ENCODE data around the gene ZNF350.

Gene ZNF350

DNA sequence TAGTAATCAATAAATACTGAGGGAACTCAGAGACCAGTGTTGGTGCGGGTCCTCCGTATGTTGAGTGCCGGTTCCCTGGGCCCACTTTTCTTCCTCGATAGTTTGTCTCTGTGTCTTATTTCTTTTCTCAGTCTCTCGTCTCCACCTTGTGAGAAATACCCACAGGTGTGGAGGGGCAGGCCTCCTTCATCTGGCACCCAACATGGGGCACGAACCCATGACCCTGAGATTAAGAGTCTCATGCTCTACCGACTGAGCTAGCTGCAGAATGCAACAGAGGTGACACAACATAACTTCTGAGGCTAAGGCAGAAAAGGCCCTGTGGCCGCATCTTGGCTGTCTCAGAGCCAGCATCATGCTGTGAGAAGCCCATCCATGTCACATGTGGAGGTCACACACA, 64.7 kb downstream of the ZNF350 start:
- DNase-seq (ENCODE audit: low read depth) = no peak
- H3K4me3 ChIP-seq (ENCODE audit: control insufficient read depth, low read depth, low read length) = no peak overlapping the region
- TF ChIP-seq, protein P1, sequence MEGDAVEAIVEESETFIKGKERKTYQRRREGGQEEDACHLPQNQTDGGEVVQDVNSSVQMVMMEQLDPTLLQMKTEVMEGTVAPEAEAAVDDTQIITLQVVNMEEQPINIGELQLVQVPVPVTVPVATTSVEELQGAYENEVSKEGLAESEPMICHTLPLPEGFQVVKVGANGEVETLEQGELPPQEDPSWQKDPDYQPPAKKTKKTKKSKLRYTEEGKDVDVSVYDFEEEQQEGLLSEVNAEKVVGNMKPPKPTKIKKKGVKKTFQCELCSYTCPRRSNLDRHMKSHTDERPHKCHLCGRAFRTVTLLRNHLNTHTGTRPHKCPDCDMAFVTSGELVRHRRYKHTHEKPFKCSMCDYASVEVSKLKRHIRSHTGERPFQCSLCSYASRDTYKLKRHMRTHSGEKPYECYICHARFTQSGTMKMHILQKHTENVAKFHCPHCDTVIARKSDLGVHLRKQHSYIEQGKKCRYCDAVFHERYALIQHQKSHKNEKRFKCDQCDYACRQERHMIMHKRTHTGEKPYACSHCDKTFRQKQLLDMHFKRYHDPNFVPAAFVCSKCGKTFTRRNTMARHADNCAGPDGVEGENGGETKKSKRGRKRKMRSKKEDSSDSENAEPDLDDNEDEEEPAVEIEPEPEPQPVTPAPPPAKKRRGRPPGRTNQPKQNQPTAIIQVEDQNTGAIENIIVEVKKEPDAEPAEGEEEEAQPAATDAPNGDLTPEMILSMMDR (conservative IDR thresholded peaks at IDR 0.05; ENCODE audit: control insufficient read depth, insufficient read depth, low read depth, low read length) = no peak

DNA sequence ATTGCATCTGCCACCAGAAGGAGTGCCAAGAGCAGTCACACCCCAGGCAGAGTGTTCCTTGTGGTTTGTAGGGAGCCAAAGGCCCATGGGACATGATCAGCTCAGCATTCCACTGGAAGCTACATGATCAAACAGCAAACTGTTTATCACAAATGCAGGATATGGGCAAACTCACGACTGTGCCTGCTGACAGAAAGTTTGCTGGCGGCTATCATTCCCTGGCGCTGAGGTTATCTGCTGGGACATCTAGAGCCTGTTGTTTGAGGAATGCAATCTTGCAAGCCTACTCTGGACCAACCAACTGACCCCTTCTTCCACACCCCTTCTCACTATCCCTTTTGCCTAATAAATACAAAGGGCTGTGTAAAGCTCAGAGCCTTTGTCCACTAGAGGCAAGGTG, 67.0 kb downstream of the ZNF350 start:
- no peak for DNase-seq (ENCODE audit: low read depth)
- TF ChIP-seq, protein P1 (conservative IDR thresholded peaks at IDR 0.05; ENCODE audit: control insufficient read depth, insufficient read depth, low read depth, low read length) = no peak
- H3K4me3 ChIP-seq (ENCODE audit: control insufficient read depth, low read depth, low read length) = no peak overlapping the region

DNA sequence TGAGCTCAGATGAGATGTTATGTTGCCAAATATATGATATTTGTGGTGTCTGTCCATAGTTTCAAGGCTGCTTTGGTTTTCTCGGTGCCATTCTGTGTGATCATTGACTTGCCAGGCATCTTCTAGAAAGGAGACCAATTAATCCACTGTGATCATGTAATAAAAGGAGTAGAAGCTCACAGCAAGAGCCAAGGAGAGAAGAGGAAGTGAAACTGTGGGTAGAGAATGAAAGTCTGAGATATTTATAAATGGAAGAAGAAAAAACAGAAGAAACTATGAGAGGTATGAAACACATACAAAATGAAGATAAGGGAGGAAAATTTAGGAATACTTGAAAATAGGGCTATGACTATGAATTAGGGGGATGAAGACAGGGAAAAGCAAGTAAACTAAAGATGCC, 70.5 kb downstream of the ZNF350 start:
- DNase-seq (ENCODE audit: low read depth) = no peak
- H3K4me3 ChIP-seq (ENCODE audit: control insufficient read depth, low read depth, low read length) = no peak overlapping the region
- TF ChIP-seq, protein P1 (conservative IDR thresholded peaks at IDR 0.05; ENCODE audit: control insufficient read depth, insufficient read depth, low read depth, low read length) = no peak

DNA sequence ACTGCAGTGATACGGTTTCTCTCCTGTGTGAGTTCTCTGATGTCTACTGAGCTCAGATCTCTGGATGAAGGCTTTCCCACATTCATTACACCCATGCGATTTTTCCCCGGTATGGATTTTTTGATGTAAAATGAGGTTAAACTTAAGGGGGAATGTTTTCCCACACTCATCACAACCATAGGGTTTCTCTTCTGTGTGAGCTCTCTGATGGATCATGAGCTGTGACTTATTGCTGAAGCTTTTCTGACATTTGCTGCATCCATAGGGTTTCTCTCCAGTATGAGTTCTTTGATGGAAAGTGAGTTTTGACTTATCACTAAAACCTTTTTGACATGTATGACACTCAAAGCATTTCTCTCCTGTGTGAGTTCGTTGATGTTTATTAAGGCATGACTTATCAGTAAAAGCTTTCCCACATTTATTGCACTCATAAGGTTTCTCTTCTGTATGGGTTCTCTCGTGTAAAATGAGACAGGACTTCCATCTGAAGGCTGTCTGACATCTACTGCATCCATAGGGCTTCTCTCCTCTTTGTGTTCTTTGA, 71.2 kb downstream of the ZNF350 start:
- DNase-seq (ENCODE audit: low read depth) = no peak
- no peak overlapping the region for H3K4me3 ChIP-seq (ENCODE audit: control insufficient read depth, low read depth, low read length)

More for the DNA sequence above, 71.2 kb downstream of the ZNF350 start:
- TF ChIP-seq, protein P1 (conservative IDR thresholded peaks at IDR 0.05; ENCODE audit: control insufficient read depth, insufficient read depth, low read depth, low read length) = no peak

Measured in fibroblast of mammary gland (primary cell).